ENCODE measurements around the gene PRKAA1. TPM values are rescaled to one million over a fixed set of nuclear protein-coding genes. Genes with fewer than 3 reads are reported as not detected.

PRKAA1 gene
- polyA plus RNA-seq, 1 of the 3 experiments (the other 2 are of a cell fraction), result 23.2 TPM

DNA sequence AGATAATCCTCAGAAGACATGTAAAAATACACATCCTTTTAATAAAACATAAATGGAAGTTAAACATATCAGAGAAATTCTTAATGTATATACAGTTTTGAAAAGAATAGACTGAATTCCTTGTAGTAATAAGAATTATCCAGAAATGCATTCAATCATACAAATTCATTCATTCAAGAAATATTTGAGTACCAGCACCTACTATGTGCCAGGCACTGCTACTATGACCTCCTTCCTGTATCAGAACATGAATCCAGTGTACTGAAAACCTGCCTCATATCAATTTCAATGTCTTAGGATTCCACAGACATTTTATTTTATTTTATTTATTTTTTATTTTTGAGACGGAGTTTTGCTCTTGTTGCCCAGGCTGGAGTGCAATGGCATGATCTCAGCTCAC is 13.3 kb downstream of the PRKAA1 start:
- H3K4me1 ChIP-seq (ENCODE audit: control insufficient read depth in 1 of 2, insufficient read depth in 2 of 2, low read depth in 1 of 2, low read length in 1 of 2), result peaks cover 0 to 7% of the 10 kb centered on the region in 2 experiments; a peak in 1 of 4 replicates
- H3K27me3 ChIP-seq (ENCODE audit: insufficient read depth), result no peaks in the 10 kb centered on the region
- no peak overlapping the region for H3K9ac ChIP-seq
- WGBS (ENCODE audit: low lambda C conversion rate), result 100% methylated on average over 1 of the region's 1 CpG
- peaks cover 8% of the 10 kb centered on the region for H3F3A ChIP-seq (replicated peaks; ENCODE audit: insufficient read depth)
- no peak overlapping the region for H2AFZ ChIP-seq (ENCODE audit: low read depth)
- H3K4me2 ChIP-seq, result no peak overlapping the region
- H3K9me2 ChIP-seq, result no peaks in the 10 kb centered on the region
- no peaks in the 10 kb centered on the region for H3K9me3 ChIP-seq
- ChIA-PET POLR2A (no interaction called here), CTCF (interaction anchor here (1.3 kb wide), 1 partner anchor 31 kb away, joined by 5 read pairs; no protein-coding TSS in a partner anchor)
- no peak overlapping the region for H3K4me3 ChIP-seq (ENCODE audit: low read depth in 2 of 2, low read length in 1 of 2)
- peaks cover 100% of the 10 kb centered on the region for H3K79me2 ChIP-seq (ENCODE audit: insufficient read depth)
- H3K36me3 ChIP-seq (replicated peaks in 1 of 2; ENCODE audit: control insufficient read depth in 1 of 2, insufficient read depth in 2 of 2, low read length in 1 of 2), result peaks cover 0 to 12% of the 10 kb centered on the region in 2 experiments
- DNase-seq, result no peak
- TF ChIP-seq TEAD4 (IDR thresholded peaks at IDR 0.05; ENCODE audit: borderline replicate concordance, insufficient read depth), result no peak
- TF ChIP-seq RAD21 (IDR thresholded peaks at IDR 0.05; ENCODE audit: low read length), result no peak
- TF ChIP-seq POLR2AphosphoS5 (IDR thresholded peaks at IDR 0.05; ENCODE audit: low read depth, low read length), result no peak
- TF ChIP-seq EP300 (IDR thresholded peaks at IDR 0.05; ENCODE audit: borderline replicate concordance in 1 of 2, low read depth in 1 of 2, low read length in 1 of 2), result no peak
- TF ChIP-seq TCF12 (IDR thresholded peaks at IDR 0.05), result no peak
- H4K20me1 ChIP-seq (ENCODE audit: insufficient read depth), result peaks cover 90% of the 10 kb centered on the region
- H3K27ac ChIP-seq (ENCODE audit: low read depth in 2 of 2, low read length in 1 of 2), result no peak overlapping the region

DNA sequence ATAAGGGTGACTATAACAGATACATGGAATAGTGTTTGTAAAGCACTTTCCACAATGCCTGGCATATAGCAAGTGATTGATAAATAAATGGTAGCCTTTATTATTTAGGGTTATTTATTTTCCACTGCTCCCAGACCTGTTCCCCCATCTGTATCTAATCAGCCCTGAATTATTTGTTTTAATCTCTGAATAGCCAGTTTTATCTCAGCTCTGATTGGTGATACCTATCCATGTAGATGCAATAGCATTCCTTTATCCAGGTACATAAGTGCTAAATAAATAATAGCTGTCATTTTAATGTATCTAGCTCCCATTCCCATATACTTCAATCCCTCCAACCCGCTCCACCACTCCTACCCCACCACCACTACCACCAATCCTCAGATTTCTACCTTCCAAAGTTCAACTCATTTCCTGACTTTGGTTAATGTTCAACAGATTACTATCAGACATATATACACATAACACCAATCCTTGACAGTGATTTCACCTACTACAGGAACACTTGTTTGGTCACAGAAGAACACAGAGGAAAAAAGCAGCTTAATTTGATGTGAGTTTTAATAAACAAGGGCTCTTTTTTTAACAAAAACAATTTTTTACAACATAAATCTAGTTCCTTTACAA is 14.0 kb downstream of the PRKAA1 start:
- H4K20me1 ChIP-seq (ENCODE audit: insufficient read depth), result peaks cover 90% of the 10 kb centered on the region
- ChIA-PET POLR2A (no interaction called here), CTCF (interaction anchor here (1.3 kb wide), 1 partner anchor 30 kb away, joined by 5 read pairs; no protein-coding TSS in a partner anchor)
- H3K79me2 ChIP-seq (ENCODE audit: insufficient read depth), result peaks cover 100% of the 10 kb centered on the region
- H3K9me2 ChIP-seq, result no peaks in the 10 kb centered on the region
- no peak overlapping the region for H3K27ac ChIP-seq (ENCODE audit: low read depth in 2 of 2, low read length in 1 of 2)
- TF ChIP-seq TEAD4 (IDR thresholded peaks at IDR 0.05; ENCODE audit: borderline replicate concordance, insufficient read depth) (no peak), ELF1 (IDR thresholded peaks at IDR 0.05) (no peak), NRF1 (IDR thresholded peaks at IDR 0.05; ENCODE audit: low read depth, low read length) (no peak), JUND (IDR thresholded peaks at IDR 0.05) (no peak), FOXJ3 (CRISPR knock-in tag; IDR thresholded peaks at IDR 0.05) (no peak), RFX5 (IDR thresholded peaks at IDR 0.05; ENCODE audit: low read length) (no peak), FOXM1 (IDR thresholded peaks at IDR 0.05; ENCODE audit: low read depth) (no peak), MEF2A (IDR thresholded peaks at IDR 0.05; ENCODE audit: borderline replicate concordance, low read depth) (no peak)
- TF ChIP-seq, protein P1, sequence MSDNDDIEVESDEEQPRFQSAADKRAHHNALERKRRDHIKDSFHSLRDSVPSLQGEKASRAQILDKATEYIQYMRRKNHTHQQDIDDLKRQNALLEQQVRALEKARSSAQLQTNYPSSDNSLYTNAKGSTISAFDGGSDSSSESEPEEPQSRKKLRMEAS (IDR thresholded peaks at IDR 0.05; ENCODE audit: low read depth), result no peak
- TF ChIP-seq, protein P2, sequence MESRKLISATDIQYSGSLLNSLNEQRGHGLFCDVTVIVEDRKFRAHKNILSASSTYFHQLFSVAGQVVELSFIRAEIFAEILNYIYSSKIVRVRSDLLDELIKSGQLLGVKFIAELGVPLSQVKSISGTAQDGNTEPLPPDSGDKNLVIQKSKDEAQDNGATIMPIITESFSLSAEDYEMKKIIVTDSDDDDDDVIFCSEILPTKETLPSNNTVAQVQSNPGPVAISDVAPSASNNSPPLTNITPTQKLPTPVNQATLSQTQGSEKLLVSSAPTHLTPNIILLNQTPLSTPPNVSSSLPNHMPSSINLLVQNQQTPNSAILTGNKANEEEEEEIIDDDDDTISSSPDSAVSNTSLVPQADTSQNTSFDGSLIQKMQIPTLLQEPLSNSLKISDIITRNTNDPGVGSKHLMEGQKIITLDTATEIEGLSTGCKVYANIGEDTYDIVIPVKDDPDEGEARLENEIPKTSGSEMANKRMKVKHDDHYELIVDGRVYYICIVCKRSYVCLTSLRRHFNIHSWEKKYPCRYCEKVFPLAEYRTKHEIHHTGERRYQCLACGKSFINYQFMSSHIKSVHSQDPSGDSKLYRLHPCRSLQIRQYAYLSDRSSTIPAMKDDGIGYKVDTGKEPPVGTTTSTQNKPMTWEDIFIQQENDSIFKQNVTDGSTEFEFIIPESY (IDR thresholded peaks at IDR 0.05; ENCODE audit: borderline replicate concordance, low read depth), result no peak
- TF ChIP-seq, protein P3, sequence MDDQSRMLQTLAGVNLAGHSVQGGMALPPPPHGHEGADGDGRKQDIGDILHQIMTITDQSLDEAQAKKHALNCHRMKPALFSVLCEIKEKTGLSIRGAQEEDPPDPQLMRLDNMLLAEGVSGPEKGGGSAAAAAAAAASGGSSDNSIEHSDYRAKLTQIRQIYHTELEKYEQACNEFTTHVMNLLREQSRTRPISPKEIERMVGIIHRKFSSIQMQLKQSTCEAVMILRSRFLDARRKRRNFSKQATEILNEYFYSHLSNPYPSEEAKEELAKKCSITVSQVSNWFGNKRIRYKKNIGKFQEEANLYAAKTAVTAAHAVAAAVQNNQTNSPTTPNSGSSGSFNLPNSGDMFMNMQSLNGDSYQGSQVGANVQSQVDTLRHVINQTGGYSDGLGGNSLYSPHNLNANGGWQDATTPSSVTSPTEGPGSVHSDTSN (IDR thresholded peaks at IDR 0.05), result no peak
- TF ChIP-seq, protein P4, sequence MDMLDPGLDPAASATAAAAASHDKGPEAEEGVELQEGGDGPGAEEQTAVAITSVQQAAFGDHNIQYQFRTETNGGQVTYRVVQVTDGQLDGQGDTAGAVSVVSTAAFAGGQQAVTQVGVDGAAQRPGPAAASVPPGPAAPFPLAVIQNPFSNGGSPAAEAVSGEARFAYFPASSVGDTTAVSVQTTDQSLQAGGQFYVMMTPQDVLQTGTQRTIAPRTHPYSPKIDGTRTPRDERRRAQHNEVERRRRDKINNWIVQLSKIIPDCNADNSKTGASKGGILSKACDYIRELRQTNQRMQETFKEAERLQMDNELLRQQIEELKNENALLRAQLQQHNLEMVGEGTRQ (IDR thresholded peaks at IDR 0.05; ENCODE audit: borderline replicate concordance, low read depth, low read length), result no peak
- TF ChIP-seq, protein P5, sequence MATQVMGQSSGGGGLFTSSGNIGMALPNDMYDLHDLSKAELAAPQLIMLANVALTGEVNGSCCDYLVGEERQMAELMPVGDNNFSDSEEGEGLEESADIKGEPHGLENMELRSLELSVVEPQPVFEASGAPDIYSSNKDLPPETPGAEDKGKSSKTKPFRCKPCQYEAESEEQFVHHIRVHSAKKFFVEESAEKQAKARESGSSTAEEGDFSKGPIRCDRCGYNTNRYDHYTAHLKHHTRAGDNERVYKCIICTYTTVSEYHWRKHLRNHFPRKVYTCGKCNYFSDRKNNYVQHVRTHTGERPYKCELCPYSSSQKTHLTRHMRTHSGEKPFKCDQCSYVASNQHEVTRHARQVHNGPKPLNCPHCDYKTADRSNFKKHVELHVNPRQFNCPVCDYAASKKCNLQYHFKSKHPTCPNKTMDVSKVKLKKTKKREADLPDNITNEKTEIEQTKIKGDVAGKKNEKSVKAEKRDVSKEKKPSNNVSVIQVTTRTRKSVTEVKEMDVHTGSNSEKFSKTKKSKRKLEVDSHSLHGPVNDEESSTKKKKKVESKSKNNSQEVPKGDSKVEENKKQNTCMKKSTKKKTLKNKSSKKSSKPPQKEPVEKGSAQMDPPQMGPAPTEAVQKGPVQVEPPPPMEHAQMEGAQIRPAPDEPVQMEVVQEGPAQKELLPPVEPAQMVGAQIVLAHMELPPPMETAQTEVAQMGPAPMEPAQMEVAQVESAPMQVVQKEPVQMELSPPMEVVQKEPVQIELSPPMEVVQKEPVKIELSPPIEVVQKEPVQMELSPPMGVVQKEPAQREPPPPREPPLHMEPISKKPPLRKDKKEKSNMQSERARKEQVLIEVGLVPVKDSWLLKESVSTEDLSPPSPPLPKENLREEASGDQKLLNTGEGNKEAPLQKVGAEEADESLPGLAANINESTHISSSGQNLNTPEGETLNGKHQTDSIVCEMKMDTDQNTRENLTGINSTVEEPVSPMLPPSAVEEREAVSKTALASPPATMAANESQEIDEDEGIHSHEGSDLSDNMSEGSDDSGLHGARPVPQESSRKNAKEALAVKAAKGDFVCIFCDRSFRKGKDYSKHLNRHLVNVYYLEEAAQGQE (IDR thresholded peaks at IDR 0.05; ENCODE audit: low read depth, low read length), result no peak
- H2AFZ ChIP-seq (ENCODE audit: low read depth), result no peak overlapping the region
- 100% methylated on average over 1 of the region's 1 CpG for WGBS (ENCODE audit: low lambda C conversion rate)
- DNase-seq, result no peak
- peaks cover 0 to 7% of the 10 kb centered on the region in 2 experiments; a peak in 1 of 4 replicates for H3K4me1 ChIP-seq (ENCODE audit: control insufficient read depth in 1 of 2, insufficient read depth in 2 of 2, low read depth in 1 of 2, low read length in 1 of 2)
- H3K4me2 ChIP-seq, result no peak overlapping the region; the same call in 1 of the 2 replicates
- H3K4me3 ChIP-seq (ENCODE audit: low read depth in 2 of 2, low read length in 1 of 2), result no peak overlapping the region
- peaks cover 8% of the 10 kb centered on the region for H3F3A ChIP-seq (replicated peaks; ENCODE audit: insufficient read depth)
- no peaks in the 10 kb centered on the region for H3K27me3 ChIP-seq (ENCODE audit: insufficient read depth)
- H3K9ac ChIP-seq, result no peak overlapping the region
- no peaks in the 10 kb centered on the region for H3K9me3 ChIP-seq
- H3K36me3 ChIP-seq (replicated peaks in 1 of 2; ENCODE audit: control insufficient read depth in 1 of 2, insufficient read depth in 2 of 2, low read length in 1 of 2), result peaks cover 0 to 12% of the 10 kb centered on the region in 2 experiments
